HepG2 (cell line): ENCODE data around the gene STK24. TPM values are rescaled to one million over a fixed set of nuclear protein-coding genes. Genes with fewer than 3 reads are reported as not detected.

Experiments
- FOXA1 ChIP-seq, 2 experiments: fragments of 450-650 bp in 1 of 2; sonication (generic) in 1 of 2; formaldehyde crosslinking in 1 of 2; IDR thresholded peaks; 2 replicates each; pipeline versions ENCODE4 v1.4.0 to v1.6.1; 2016 to 2020; ENCODE audit warnings: missing genetic modification reagents in 1 of 2
- NRL ChIP-seq: sonication (generic); formaldehyde crosslinking; IDR thresholded peaks from 2 replicates; pipeline ENCODE4 v1.5.0; 2020; ENCODE audit warnings: missing genetic modification reagents, mild to moderate bottlenecking, moderate library complexity, borderline replicate concordance
- ONECUT2 ChIP-seq: sonication (generic); formaldehyde crosslinking; IDR thresholded peaks from 2 replicates; pipeline ENCODE4 v1.4.0; 2020; ENCODE audit warnings: missing genetic modification reagents
- PAWR ChIP-seq: sonication (generic); formaldehyde crosslinking; IDR thresholded peaks from 2 replicates; pipeline ENCODE4 v1.4.0; 2020; ENCODE audit warnings: missing genetic modification reagents, mild to moderate bottlenecking, borderline replicate concordance
- PHF20 ChIP-seq: sonication (generic); formaldehyde crosslinking; IDR thresholded peaks from 2 replicates; pipeline ENCODE4 v1.5.0; 2020; ENCODE audit warnings: mild to moderate bottlenecking, missing genetic modification reagents
- SMARCE1 ChIP-seq: fragments of 450-650 bp; IDR thresholded peaks from 2 replicates; pipeline ENCODE4 v1.6.1; 2017; ENCODE audit warnings: borderline replicate concordance
- ZNF780A ChIP-seq: sonication (generic); formaldehyde crosslinking; IDR thresholded peaks from 2 replicates; pipeline ENCODE4 v1.8.0; 2022; ENCODE audit warnings: mild to moderate bottlenecking, missing genetic modification reagents, moderate library complexity
- polyA plus RNA-seq, 8 experiments: library from polyadenylated mRNA; depleted of rRNA in 3 of 8; stranded (reverse) in 7 of 8; unstranded in 1 of 8; fragments of >200 nt; fragmentation: Illumina TruSeq in 4 of 8; extraction: Trizol in 4 of 8; gene quantifications; 2 replicates each; pipeline versions ENCODE4 v1.2.1 to v1.2.3, GENCODE V29; 2011 to 2016; ENCODE audit warnings: low read depth in 4 of 8, missing spikeins in 1 of 8, mixed read lengths in 1 of 8; ENCODE audit not compliant: insufficient read depth in 1 of 8
- total RNA-seq, 5 experiments: library from RNA; depleted of rRNA; stranded (reverse); fragments of >200 nt; fragmentation: Illumina TruSeq; extraction: Trizol; gene quantifications; 2 replicates each; pipeline ENCODE4 v1.2.3, GENCODE V29; 2016; ENCODE audit warnings: low read depth in 1 of 5
- TF ChIP-seq, protein P1 (sequence below): sonication (generic); formaldehyde crosslinking; IDR thresholded peaks from 2 replicates; pipeline ENCODE4 v1.4.0; 2020; ENCODE audit warnings: low read depth, mild to moderate bottlenecking, missing genetic modification reagents
- TF ChIP-seq, protein P2 (sequence below): sonication (generic); formaldehyde crosslinking; IDR thresholded peaks from 2 replicates; pipeline ENCODE4 v1.5.0; 2020; ENCODE audit warnings: mild to moderate bottlenecking, missing genetic modification reagents, moderate library complexity
- TF ChIP-seq, protein P3 (sequence below): IDR thresholded peaks from 2 replicates; pipeline ENCODE4 v1.6.1; 2016; ENCODE audit warnings: missing compliant biosample characterization, missing genetic modification reagents, borderline replicate concordance
- TF ChIP-seq, protein P4 (sequence below): sonication (generic); formaldehyde crosslinking; IDR thresholded peaks from 2 replicates; pipeline ENCODE4 v1.8.1; 2023; ENCODE audit warnings: mild to moderate bottlenecking, missing genetic modification reagents
- TF ChIP-seq, protein P5 (sequence below): sonication (generic); formaldehyde crosslinking; IDR thresholded peaks from 2 replicates; pipeline ENCODE4 v1.8.0; 2022; ENCODE audit warnings: missing genetic modification reagents, mild to moderate bottlenecking, moderate library complexity, borderline replicate concordance
- TF ChIP-seq, protein P6 (sequence below): sonication (generic); formaldehyde crosslinking; IDR thresholded peaks from 2 replicates; pipeline ENCODE4 v1.4.0; 2020; ENCODE audit warnings: missing genetic modification reagents, mild to moderate bottlenecking, borderline replicate concordance

Gene STK24
- total and polyA plus RNA-seq, 2 of the 13 experiments (the other 11 are each of a cell fraction or from before 2014, with no cell fraction given), result 51.3 to 73.0 TPM

DNA sequence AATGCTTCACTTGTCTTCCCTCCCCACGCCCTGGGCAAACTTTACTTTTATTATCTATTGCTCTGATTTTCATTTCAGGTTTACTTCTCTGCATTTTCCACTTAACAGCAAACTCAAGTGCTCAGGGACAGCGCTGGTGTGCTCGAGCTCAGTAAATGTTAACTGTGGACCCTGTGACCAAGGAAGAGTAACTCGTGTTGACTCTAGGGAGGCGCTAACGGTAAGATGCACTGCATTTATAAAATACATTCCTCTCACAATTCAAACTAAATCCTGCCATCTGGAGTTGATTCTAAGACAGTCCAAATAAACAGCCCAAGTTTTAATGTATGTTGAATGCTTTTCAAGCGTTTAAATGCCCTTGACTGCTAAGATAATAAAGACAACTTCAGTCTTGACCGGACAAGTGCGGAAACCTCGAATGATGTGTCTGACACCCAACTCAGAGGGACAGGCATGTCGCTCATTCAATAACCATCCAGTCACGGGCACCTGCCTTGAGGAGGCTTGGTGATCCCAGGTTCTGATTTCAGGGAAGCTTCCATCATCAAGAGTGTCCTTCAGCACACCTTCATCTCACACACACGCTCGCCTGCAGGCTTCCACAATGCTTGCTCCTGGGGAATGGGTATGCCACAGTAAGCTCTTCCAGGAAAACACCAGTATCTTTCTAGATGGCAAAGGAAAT lies 93.2 kb downstream of the STK24 start (continued):
- TF ChIP-seq, protein P1, sequence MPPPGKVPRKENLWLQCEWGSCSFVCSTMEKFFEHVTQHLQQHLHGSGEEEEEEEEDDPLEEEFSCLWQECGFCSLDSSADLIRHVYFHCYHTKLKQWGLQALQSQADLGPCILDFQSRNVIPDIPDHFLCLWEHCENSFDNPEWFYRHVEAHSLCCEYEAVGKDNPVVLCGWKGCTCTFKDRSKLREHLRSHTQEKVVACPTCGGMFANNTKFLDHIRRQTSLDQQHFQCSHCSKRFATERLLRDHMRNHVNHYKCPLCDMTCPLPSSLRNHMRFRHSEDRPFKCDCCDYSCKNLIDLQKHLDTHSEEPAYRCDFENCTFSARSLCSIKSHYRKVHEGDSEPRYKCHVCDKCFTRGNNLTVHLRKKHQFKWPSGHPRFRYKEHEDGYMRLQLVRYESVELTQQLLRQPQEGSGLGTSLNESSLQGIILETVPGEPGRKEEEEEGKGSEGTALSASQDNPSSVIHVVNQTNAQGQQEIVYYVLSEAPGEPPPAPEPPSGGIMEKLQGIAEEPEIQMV (CRISPR knock-in tag), result no peak
- TF ChIP-seq, protein P2, sequence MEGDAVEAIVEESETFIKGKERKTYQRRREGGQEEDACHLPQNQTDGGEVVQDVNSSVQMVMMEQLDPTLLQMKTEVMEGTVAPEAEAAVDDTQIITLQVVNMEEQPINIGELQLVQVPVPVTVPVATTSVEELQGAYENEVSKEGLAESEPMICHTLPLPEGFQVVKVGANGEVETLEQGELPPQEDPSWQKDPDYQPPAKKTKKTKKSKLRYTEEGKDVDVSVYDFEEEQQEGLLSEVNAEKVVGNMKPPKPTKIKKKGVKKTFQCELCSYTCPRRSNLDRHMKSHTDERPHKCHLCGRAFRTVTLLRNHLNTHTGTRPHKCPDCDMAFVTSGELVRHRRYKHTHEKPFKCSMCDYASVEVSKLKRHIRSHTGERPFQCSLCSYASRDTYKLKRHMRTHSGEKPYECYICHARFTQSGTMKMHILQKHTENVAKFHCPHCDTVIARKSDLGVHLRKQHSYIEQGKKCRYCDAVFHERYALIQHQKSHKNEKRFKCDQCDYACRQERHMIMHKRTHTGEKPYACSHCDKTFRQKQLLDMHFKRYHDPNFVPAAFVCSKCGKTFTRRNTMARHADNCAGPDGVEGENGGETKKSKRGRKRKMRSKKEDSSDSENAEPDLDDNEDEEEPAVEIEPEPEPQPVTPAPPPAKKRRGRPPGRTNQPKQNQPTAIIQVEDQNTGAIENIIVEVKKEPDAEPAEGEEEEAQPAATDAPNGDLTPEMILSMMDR (CRISPR knock-in tag), result no peak; the same call in 1 of the 2 replicates
- TF ChIP-seq, protein P3, sequence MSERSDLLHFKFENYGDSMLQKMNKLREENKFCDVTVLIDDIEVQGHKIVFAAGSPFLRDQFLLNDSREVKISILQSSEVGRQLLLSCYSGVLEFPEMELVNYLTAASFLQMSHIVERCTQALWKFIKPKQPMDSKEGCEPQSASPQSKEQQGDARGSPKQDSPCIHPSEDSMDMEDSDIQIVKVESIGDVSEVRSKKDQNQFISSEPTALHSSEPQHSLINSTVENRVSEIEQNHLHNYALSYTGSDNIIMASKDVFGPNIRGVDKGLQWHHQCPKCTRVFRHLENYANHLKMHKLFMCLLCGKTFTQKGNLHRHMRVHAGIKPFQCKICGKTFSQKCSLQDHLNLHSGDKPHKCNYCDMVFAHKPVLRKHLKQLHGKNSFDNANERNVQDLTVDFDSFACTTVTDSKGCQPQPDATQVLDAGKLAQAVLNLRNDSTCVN (CRISPR knock-in tag), result no peak
- TF ChIP-seq, protein P4, sequence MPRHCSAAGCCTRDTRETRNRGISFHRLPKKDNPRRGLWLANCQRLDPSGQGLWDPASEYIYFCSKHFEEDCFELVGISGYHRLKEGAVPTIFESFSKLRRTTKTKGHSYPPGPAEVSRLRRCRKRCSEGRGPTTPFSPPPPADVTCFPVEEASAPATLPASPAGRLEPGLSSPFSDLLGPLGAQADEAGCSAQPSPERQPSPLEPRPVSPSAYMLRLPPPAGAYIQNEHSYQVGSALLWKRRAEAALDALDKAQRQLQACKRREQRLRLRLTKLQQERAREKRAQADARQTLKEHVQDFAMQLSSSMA, result no peak
- TF ChIP-seq, protein P5, sequence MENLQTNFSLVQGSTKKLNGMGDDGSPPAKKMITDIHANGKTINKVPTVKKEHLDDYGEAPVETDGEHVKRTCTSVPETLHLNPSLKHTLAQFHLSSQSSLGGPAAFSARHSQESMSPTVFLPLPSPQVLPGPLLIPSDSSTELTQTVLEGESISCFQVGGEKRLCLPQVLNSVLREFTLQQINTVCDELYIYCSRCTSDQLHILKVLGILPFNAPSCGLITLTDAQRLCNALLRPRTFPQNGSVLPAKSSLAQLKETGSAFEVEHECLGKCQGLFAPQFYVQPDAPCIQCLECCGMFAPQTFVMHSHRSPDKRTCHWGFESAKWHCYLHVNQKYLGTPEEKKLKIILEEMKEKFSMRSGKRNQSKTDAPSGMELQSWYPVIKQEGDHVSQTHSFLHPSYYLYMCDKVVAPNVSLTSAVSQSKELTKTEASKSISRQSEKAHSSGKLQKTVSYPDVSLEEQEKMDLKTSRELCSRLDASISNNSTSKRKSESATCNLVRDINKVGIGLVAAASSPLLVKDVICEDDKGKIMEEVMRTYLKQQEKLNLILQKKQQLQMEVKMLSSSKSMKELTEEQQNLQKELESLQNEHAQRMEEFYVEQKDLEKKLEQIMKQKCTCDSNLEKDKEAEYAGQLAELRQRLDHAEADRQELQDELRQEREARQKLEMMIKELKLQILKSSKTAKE (CRISPR knock-in tag), result no peak
- TF ChIP-seq, protein P6, sequence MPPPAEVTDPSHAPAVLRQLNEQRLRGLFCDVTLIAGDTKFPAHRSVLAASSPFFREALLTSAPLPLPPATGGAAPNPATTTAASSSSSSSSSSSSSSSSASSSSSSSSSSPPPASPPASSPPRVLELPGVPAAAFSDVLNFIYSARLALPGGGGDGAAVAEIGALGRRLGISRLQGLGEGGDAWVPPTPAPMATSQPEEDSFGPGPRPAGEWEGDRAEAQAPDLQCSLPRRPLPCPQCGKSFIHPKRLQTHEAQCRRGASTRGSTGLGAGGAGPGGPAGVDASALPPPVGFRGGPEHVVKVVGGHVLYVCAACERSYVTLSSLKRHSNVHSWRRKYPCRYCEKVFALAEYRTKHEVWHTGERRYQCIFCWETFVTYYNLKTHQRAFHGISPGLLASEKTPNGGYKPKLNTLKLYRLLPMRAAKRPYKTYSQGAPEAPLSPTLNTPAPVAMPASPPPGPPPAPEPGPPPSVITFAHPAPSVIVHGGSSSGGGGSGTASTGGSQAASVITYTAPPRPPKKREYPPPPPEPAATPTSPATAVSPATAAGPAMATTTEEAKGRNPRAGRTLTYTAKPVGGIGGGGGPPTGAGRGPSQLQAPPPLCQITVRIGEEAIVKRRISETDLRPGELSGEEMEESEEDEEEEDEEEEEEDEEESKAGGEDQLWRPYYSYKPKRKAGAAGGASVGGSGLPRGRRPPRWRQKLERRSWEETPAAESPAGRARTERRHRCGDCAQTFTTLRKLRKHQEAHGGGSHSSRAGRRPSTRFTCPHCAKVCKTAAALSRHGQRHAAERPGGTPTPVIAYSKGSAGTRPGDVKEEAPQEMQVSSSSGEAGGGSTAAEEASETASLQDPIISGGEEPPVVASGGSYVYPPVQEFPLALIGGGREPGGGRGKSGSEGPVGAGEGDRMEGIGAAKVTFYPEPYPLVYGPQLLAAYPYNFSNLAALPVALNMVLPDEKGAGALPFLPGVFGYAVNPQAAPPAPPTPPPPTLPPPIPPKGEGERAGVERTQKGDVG, result no peak
- TF ChIP-seq FOXA1 (IDR thresholded peaks at IDR 0.05), result no peak
- peak; percentile 55; the same call in 1 of the 2 replicates for TF ChIP-seq FOXA1 (CRISPR knock-in tag; IDR thresholded peaks at IDR 0.05)
- no peak for TF ChIP-seq SMARCE1
- TF ChIP-seq ZNF780A (CRISPR knock-in tag), result no peak
- no peak for TF ChIP-seq ONECUT2
- 0 out of 2 replicates have a peak, but pooled peaks have one; percentile 39 for TF ChIP-seq PAWR (CRISPR knock-in tag)
- TF ChIP-seq PHF20 (CRISPR knock-in tag), result no peak
- no peak for TF ChIP-seq NRL (CRISPR knock-in tag)
